ENCODE measurements around the gene GATAD2A.

GATAD2A gene

DNA sequence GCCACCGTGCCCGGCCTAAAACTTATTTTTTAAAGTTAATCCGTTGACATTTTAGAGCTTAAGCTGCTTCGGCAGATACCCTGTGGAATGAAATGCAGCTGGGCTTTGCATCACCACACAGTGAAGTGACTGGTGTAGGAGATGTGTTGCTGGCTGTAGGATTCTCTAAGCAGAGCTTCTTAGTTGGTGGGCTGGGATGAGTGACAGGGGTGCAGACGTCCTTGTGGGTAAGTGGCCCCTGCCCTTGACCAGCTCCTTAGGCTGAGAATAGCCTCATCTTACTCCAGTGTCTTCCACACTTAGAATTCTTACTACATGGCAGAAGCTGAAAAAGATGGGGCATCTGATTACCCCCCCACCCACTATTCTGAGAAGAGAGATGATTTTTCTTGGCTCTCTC lies 11.6 kb downstream of the GATAD2A start:
- no peak for TF ChIP-seq CTCF (IDR thresholded peaks at IDR 0.05)

- TF ChIP-seq CTCF (IDR thresholded peaks at IDR 0.05) = no peak
Observed at GRCh38 chr19:19417628-19418245, 12.3 kb downstream of the GATAD2A start.

- no peak for TF ChIP-seq CTCF (IDR thresholded peaks at IDR 0.05)
Observed at GRCh38 chr19:19418555-19419260, 13.2 kb downstream of the GATAD2A start.

- TF ChIP-seq CTCF (IDR thresholded peaks at IDR 0.05) = no peak
Observed at GRCh38 chr19:19420570-19421298, 15.3 kb downstream of the GATAD2A start.

GRCh38 chr19:19421299-19421696 lies 15.8 kb downstream of the GATAD2A start:
- TF ChIP-seq CTCF (IDR thresholded peaks at IDR 0.05) = no peak

DNA sequence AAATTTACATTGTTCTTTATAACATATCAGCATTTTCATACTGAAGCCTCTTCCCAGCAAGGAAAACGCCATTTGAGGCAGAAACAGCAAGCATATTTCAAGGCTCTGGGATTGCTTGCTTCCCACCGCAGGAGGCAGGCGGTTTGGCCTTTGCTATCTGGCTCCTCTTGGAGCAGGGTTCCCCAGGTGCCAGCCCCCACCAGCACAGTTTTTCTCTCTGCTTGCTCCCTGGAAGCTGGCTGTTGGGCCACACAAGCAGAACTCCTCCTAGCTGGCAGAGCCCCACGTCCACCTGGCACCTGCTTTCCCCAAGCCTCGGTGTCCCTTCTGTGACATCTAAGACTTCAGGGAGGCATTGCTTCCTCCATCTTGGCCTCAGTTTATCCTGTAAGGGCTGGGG lies 16.7 kb downstream of the GATAD2A start:
- no peak for TF ChIP-seq CTCF (IDR thresholded peaks at IDR 0.05)

GRCh38 chr19:19423322-19423721 lies 17.8 kb downstream of the GATAD2A start:
- no peak for TF ChIP-seq CTCF (IDR thresholded peaks at IDR 0.05)

Measured in LNCAP (cell line).